GM18873 (cell line): ENCODE results near the gene APOBEC3B.
"Not testable (repeated sequence)": the region's sequence is repeated elsewhere in the genome, so short reads cannot be mapped to it uniquely, and the experiment has no call there.

Experiments used
- ATAC-seq: cut with Tn5 transposase; IDR thresholded peaks from one replicate; pipeline ENCODE4 v1.9.1; 2021; ENCODE audit warnings: mild to moderate bottlenecking, moderate library complexity, moderate number of reproducible peaks; ENCODE audit not compliant: unreplicated experiment, low FRiP score

Gene APOBEC3B

DNA sequence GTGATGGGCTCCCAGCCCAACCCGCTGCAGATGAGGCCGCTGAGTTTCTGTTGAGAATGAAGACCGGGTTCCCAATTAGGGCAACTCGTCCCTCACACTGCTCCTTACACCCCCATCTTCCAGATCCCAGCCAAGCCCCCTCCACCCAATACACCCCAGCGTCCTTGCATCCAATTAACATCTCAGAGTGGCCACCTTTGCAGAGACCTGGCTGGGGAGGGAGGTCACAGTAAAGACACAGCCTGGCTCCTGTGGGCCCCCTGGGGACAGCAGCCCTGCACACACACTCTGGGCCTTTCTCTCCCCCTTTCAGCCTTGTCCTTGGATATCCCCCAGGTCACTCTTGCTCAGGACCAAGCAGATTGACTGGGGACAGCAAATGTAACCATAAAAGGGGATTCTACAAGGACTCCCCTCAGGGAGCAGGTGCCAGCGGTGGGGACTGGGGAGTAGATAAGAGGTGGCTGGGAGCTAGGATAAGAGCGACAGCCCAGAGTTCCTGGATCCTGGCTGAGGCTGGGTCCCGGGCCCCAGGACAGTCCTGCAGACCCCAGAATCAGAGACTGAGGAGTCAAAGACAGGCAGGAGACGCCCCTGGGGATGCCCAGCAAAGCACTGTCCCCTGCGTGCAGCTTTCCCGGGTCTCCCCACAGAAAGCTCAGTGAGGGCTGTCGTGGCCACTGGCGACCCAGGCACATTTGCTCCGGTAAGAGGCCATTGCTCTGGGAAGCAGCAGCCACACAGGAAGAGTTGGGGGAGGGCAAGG lies 16.4 kb upstream of the APOBEC3B start:
- ATAC-seq: no peak

- ATAC-seq: no peak
Measured at GRCh38 chr22:38966380-38966702, 15.8 kb upstream of the APOBEC3B start.

DNA sequence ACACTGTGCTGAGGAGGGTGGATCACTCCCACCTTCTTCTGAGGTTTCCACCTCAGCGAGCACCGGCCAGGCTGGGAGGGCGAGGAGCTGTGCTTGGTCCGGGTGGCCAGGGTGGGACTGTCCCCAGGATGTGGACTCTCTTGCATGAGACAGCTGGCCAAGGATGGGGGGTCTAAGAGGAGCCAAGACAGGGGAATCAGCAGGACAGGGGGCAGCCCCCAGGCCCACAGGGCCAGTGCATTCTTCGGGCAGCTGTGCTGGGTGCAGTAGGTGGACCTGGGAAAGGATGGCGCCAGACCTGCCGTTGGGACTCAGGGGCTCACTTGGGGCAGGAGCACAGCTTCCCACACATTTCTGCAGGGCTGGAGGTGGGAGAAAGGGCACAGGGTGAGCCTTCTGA lies 15.2 kb upstream of the APOBEC3B start:
- no peak for ATAC-seq

- ATAC-seq: no peak
Measured at GRCh38 chr22:38967451-38968450, 14.4 kb upstream of the APOBEC3B start.

DNA sequence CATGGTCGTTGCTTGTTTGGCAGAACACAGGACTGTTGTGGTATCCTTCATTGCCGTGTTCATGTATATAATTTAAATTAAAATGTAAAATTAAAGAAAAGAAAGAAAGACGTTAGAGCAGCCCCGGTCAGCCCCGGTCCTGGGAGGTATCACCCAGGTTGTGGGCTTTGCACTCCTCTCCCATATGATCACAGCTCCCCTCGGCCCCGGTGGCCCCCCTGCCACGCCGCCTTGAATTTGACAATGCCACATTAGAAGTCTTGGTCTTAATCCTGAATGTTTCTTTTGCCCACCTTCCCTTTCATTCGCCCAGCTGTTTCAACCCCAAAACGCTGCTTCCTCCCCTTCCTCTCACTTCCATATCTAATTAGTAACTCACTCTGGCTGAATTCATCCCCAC lies 13.3 kb upstream of the APOBEC3B start:
- ATAC-seq: no peak

DNA sequence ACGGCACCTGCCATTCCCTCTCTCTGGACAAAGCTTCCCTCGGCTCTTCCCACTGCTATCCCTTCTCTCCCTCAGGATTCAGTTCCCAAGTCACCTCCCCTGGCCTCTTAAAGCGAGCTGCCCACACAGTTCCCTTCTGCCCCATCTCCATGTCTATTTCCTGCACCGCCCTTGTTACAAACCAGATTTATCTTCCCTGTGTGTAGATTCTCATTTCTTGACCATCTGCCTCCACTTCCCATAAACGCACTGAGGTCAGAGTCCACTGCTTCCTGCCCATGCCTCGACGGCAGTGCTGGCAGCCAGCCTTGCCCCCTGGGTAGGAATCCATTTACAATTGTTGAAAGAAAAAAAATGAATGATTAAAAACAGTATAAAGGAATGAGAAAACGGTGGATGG lies 11.6 kb upstream of the APOBEC3B start:
- ATAC-seq: no peak

GRCh38 chr22:38971202-38971601 lies 10.9 kb upstream of the APOBEC3B start:
- no peak for ATAC-seq

DNA sequence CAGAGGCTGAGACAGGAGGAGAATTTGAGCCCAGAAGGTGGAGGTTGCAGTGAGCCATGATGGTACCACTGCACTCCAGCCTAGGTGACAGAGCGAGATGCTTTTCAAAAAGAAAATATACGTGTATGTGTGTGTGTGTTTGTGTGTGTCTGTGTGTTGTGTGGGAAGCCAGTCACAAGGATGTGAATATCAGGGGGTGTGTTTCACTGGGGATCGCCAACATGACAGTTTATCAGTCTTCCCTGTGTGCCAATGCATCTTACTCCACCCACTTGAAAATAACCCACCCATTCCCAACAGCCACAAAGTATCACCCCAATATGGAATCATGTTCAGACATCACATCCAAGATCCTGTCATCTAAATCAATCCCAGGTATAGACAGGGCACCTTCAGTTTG lies 10.4 kb upstream of the APOBEC3B start:
- no peak for ATAC-seq

GRCh38 chr22:38972558-38972957 lies 9.6 kb upstream of the APOBEC3B start:
- ATAC-seq: no peak

DNA sequence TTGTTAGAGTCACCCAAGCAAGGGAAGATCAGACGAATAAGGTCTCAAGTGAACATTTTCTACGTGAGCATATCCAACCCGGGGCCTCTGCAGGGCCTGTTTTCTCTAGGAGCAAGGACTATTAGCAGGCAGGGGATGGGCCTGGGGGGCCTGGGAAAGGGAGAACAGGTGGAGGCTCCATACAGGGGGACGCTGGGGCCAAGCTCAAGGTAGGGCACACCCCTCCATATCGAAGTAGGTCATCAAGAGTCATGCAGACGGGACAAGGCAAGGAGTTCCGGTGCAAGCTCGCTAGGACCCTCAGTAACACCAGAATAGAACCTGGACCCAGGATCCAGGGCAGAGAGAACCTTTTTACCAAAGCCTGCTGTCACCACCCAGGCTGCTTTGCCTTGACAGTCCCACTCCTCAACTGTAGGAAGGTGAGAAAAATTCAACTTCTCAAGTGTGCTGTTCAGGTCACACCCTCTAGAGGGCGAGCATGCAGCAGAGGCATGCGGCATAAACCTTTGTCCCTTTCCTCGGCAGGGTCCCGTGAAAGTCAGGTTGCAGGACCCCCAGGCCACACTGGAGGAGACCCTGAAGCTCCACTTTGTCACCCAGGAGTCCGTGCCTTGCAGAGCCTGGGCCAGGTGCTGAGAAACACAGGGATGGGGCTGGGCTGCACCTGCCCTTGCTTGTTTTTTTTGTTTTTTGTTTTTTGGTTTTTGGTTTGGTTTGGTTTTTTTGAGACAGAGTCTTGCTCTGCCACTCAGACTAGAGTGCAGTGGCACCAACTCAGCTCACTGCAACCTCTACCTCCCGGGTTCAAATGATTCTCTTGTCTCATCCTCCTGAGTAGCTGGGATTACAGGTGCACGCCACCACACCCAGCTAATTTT lies 8.6 kb upstream of the APOBEC3B start:
- no peak for ATAC-seq

- ATAC-seq: no peak
Measured at GRCh38 chr22:38974170-38974825, 7.8 kb upstream of the APOBEC3B start.

- no peak for ATAC-seq
Measured at GRCh38 chr22:38974826-38975175, 7.3 kb upstream of the APOBEC3B start.

DNA sequence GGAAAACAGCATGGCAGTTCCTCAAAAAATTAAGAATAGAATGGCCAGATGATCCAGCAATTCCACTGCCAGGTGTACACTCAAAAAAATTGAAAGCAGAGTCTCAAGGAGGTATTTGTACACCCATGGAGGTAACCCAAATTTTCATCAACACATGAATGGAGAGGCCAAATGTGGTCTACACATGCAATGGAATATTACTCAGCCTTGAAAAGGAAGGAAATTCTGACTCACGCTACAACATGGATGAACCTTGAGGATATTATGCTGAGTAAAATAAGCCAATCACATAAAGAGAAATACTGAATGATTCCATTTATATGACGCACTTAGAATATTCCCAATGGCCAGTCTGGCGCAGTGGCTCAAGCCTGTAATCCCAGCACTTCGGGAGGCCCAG lies 4.9 kb upstream of the APOBEC3B start:
- ATAC-seq: not testable (repeated sequence)

- ATAC-seq: not testable (repeated sequence)
Measured at GRCh38 chr22:38980587-38980986, 1.6 kb upstream of the APOBEC3B start.

DNA sequence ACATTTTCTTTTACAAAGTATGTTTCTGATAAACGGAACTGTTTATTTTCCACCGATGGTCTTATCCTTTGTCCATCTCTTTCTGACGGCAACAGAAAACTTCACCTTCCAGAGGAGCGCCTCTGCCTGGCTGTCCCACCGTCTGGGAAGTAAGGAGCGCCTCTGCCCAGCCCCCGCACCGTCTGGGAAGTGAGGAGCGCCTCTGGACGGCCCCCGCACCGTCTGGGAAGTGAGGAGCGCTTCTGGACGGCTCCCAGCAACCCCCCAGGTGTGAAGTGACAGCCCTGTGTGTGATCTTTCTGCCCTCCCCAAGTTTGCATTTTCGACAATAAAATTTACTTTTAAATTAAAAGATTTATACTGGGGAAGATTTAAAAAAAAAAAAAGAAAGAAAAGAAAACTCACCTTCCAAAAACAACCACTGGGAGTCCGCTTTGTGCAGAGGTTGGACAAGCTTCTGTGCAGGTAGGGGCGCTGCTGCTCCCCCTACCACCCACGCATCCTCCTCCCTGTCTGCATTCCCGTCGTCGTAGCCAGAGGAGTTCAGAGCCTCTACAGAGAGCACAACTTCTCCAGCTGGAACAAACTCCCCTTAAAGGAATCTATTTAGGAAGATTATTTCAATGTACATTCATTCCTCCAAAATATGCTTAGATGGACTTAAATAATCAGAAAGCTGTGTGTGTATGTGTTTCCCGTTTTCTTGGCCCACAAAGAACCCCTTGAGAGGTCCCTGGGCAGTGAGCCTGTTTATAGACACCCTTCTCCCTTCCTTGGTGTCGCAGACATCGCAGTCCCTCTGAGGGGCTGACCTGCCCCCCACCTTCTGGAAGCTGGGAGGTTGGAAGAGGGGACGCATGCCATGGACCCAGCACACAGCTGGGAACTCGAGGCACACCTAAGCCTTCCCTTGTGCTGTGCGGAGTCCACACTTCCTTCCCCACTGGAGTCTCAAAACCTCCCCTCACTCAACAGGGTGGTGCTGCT lies 849 bp upstream of the APOBEC3B start:
- no peak for ATAC-seq

GRCh38 chr22:38984224-38984623 lies 2.1 kb downstream of the APOBEC3B start:
- ATAC-seq: no peak

GRCh38 chr22:38984784-38985757 lies 2.9 kb downstream of the APOBEC3B start:
- peak; percentile 68 for ATAC-seq

GRCh38 chr22:38986629-38987028 lies 4.5 kb downstream of the APOBEC3B start:
- ATAC-seq: no peak
